HTERT RPE-1 (cell line): ENCODE measurements around the gene PHF13.
"Not testable (repeated sequence)": the region's sequence is repeated elsewhere in the genome, so short reads cannot be mapped to it uniquely, and the experiment has no call there.

Experiments used
- in situ Hi-C: fragments of 300-500 bp; cut with MboI; formaldehyde crosslinking; loops from 4 replicates; pipeline ENCODE4 v1.14.3; 2020; ENCODE audit warnings: low sequenced_read_pairs

PHF13 gene

DNA sequence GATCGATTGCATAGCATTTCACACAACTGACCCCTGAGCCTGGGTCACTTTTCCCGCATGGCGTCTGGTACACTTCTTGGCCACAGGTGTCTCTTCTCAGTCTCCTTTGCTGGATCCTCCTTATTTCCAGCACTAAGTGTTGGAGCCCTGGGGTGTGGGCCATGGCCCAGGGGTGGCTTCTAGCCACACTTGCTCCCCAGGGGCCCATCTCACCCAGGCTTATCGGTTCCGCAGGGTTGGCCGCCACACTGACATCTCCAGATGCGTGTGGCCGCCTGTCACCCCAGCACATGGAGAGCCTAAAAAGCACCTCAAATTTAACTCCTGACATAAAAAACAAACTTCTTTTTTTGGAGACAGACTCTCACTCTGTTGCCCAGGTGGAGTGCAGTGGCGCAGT, 13.5 kb downstream of the PHF13 start:
- in situ Hi-C loops = no loop called here

DNA sequence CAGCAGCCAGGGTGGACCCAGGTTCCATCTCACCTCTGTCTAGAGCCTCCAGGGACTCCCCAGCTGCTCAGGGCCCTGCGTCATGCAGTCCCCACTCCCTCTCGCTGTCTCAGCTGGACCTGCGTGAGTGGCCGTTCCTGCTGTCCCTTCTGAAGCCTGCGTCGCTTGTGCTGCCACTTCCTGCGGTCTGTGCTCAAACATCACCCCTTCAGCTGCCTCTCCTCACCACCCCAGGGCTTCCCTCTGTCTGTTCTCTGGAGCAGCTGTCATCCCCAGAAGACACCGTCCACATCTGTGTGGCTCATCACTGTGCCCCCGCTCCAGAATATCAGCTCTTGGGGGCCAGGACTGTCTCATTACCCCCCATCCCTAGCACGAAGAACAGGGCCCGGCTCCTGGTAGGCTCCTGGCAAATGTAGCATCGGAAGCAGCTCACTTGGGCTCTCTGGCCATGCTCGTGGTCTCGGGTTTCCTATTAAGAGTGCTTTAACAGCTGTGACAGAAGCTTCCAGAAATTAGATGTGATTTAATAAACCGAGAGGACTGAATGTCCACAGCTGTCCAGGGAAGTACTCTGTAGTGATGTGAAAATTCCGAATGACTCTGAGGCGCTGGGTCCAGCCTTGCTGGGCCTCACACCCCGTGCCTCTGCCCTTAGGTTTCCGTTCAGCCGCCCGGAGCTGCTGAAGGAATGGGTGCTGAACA, 14.5 kb downstream of the PHF13 start:
- in situ Hi-C loops = no loop called here

- in situ Hi-C loops = no loop called here
Observed at GRCh38 chr1:6628971-6629479, 15.5 kb downstream of the PHF13 start.

GRCh38 chr1:6630027-6630426, 16.5 kb downstream of the PHF13 start:
- in situ Hi-C loops = no loop called here

- in situ Hi-C loops = no loop called here
Observed at GRCh38 chr1:6631058-6631457, 17.5 kb downstream of the PHF13 start.

DNA sequence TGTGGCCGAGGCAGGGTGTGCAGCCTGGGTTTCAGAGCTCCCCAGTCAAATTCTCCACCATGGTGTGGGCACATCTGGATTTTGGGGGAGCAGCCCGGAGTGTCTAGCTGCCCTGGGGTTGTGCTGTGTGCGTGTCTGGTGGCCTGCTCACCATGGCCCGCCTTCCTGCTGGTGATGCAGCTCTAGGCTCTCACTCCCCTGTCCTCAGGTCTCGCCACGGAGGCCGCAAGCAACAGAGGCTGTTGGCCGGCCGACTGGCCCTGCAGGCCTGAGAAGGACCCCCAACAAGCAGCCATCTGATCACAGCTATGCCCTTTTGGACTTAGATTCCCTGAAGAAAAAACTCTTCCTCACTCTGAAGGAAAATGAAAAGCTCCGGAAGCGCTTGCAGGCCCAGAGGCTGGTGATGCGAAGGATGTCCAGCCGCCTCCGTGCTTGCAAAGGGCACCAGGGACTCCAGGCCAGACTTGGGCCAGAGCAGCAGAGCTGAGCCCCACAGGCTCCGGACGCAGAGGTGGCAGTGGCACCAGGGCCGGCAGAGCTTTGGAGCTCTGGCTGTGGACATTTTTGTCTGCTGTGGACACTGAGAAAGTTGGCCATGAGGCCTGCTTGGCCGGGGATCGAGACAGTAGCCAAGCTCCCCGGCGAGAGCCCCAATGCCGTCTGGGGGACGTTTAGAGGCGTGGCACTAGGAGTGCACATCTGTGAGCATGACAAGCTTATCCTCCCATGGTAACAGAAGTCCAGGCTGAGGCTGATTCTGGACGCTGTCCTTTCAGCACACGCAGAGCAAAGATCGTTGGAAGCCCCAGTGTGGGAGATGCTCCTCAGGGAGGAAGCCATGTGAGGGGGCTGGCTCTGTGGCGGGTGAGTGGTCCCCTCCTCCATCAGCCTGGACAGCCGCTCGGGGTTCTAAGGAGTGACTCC, 19.3 kb downstream of the PHF13 start:
- in situ Hi-C loops = no loop called here

DNA sequence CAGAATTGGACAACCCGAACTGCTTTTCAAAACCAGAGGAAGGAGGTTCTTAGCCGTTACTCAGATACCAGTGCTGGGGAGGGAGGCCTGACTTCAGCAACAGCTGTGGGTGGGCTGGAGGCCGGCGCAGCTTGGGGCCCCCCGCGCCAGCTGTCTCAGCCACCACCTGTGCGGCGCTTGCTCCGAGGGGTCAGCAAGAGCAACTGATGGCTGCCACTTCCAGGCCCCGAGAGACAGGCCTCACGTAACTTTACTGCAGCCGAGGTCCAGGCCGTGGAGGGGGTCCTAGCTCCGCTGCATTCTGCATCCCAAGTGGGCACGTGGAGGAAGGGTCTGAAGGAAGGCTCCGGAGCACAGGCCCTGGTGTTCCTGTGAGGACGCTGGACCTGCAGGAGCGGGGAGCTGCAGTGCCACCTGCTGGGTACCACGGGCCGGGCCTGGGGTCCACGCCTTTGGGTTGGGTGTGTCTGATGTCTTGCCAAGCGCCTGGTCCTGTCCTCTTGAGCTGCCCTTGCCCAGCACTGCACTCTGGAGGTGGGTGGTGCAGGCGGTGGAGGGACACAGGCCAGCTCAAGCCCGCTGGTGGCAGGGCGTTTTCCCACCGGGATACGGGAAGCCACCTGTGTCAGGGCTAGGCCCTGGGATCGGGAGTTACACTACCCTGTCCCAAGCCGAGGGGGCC, 21.0 kb downstream of the PHF13 start:
- in situ Hi-C loops = no loop called here

- in situ Hi-C loops = no loop called here
Observed at GRCh38 chr1:6635161-6635909, 21.8 kb downstream of the PHF13 start.

DNA sequence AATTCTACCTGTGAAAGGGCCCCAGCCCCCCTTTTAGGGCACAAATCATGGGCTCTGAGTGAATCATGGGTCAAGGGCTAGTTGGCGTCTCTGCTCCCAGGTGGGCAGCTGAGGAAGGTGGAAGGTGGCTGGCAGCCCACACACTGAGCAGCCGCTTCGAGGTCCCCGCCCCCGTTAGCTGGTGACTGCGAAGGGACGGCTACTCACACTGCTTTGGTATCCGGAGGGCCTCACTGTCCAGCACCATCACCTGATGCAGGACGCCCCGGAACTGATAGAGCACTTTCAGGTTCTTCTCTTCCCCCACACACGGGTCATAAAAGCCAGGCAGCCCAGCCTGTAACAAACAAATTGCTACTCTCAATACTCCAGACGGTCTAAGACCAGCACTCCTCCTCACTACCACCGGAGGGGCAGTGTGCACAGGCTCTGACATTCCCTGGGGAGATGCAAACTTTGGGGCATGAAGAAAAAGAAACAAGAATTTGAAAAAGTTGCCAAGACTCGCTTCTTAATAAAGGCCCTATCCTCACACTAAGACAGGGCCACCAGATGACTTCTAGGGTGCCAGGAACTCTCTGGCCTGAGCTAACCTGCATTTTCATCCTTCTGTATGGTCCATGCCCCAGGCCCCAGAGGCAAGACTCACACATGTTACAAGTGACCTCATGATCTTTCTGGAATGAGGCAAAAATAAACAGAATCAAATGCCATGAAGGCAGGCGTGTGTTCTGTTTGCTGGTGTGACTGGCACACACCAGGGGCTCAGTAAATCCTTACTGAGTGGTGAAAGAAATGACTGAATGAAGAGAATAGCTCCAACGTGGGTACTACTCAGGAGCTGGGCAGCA, 22.6 kb downstream of the PHF13 start:
- in situ Hi-C loops = no loop called here

DNA sequence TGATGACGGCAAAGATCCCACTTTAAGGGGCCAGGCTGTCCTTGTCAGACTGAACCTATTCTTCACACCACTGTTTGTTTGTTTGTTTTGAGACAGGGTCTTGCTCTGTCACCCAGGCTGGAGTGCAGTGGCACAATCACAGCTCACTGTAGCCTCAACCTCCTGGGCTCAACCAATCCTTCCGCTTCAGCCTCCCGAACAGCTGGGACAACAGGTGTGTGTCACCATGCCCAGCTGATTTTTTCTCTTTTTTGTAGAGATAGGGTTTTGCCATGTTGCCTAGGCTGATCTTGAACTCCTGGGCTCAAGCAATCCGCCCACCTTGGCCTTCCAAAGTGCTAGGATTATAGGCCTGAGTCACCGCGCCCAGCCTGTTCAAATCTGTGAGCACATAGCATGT, 23.2 kb downstream of the PHF13 start:
- in situ Hi-C loops = not testable (repeated sequence)

- in situ Hi-C loops = no loop called here
Observed at GRCh38 chr1:6637770-6638169, 24.2 kb downstream of the PHF13 start.

- in situ Hi-C loops = no loop called here
Observed at GRCh38 chr1:6638226-6638625, 24.7 kb downstream of the PHF13 start.

- in situ Hi-C loops = not testable (repeated sequence)
Observed at GRCh38 chr1:6640867-6641266, 27.3 kb downstream of the PHF13 start.

GRCh38 chr1:6645018-6645417, 31.5 kb downstream of the PHF13 start:
- in situ Hi-C loops = no loop called here

DNA sequence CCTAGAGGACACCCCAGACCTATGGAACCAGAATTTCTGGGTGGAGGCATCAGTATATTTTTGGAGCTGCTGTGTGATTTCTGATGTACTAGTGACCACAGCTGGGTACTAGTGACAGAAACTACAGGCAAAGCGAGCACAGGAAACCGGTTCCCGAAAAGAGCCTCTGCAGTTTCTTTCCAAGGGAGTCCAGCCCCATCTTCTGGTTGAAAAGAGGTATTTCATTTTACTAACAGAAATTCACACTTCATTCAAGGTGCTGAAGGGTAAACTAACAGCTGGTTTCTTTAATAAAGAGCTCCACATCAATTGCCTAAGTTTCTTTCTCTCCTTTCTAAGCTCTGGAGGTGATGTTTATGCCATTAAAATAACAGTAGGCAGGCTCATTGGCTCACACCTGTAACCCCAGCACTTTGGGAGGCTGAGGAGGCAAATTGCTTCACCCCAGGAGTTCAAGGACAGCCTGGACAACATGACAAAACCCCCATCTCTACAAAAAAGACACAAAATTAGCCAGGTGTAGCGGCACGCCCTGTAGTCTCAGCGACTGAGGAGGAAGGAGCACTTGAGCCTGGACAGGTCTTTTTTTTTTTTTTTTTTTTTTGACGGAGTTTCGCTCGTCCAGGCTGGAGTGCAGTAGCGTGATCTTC, 33.1 kb downstream of the PHF13 start:
- in situ Hi-C loops = no loop called here

GRCh38 chr1:6648556-6648955, 35.0 kb downstream of the PHF13 start:
- in situ Hi-C loops = no loop called here

GRCh38 chr1:6651909-6652308, 38.4 kb downstream of the PHF13 start:
- in situ Hi-C loops = no loop called here

DNA sequence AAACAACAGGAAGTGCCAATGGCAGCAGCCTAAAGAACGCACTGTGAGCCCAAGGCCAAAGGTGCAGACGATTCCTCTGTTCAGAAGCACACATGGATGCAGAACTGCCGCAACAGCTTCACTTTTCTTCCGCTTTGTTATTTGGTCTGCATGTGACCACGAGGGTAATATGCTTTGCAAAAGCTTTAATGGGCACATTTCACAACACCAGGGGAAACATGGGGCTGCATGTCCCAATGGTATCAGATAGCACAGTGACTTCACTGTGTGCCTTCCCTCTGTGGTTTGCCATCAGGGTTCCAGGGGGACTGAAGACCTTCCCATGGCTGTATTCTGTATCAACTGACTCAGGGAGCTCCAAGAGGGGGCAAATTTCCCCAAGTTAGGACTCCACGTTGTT, 39.5 kb downstream of the PHF13 start:
- in situ Hi-C loops = no loop called here
